ENCODE data around the gene LARP4. TPM values are rescaled to one million over a fixed set of nuclear protein-coding genes. Genes with fewer than 3 reads are reported as not detected.
"Not testable (repeated sequence)": the region's sequence is repeated elsewhere in the genome, so short reads cannot be mapped to it uniquely, and the experiment has no call there.

The LARP4 gene
- total RNA-seq, 1 experiment from 2014 or later, result 92.7 TPM

- peak; percentile 41; the same call in 1 of the 2 replicates for ATAC-seq
- H3K4me3 ChIP-seq (ENCODE audit: low read depth in 2 of 2, low read length in 2 of 2), result no peak overlapping the region
- POLR2A ChIA-PET, result interaction anchor here (0.7 kb wide), 1 partner anchor 688 kb away, joined by 4 read pairs; no protein-coding TSS in a partner anchor
Observed at GRCh38 chr12:50483488-50483887, 82.8 kb downstream of the LARP4 start.

GRCh38 chr12:50488801-50489200 lies 88.1 kb downstream of the LARP4 start:
- H3K9me3 ChIP-seq (ENCODE audit: control insufficient read depth, insufficient read depth, low read depth, low read length), result peaks cover 4% of the 10 kb centered on the region; the same call in 1 of the 2 replicates
- TF ChIP-seq CTCF (IDR thresholded peaks at IDR 0.05) (no peak), SIN3A (IDR thresholded peaks at IDR 0.05; ENCODE audit: borderline replicate concordance, insufficient read depth, low read depth, low read length) (no peak), REST (IDR thresholded peaks at IDR 0.05; ENCODE audit: insufficient read depth in 1 of 2, low read depth in 2 of 2, low read length in 1 of 2) (no peak), POLR2AphosphoS5 (IDR thresholded peaks at IDR 0.05; ENCODE audit: low read depth, low read length) (no peak), TCF7L2 (IDR thresholded peaks at IDR 0.05; ENCODE audit: low read depth, low read length) (no peak)
- POLR2A ChIA-PET, result no interaction called here
- H3K4me3 ChIP-seq (ENCODE audit: low read depth in 2 of 2, low read length in 2 of 2), result no peak overlapping the region
- in situ Hi-C loops (cut with HindIII; ENCODE audit: low pct_unique_long_range_greater_than_20kb, low sequenced_read_pairs), result no loop called here
- DNase-seq (ENCODE audit: low read depth, low spot score) (no peak), ATAC-seq (no peak)
- CTCF ChIA-PET, result interaction anchor here (0.7 kb wide), 1 partner anchor 37 kb away, joined by 3 read pairs; no protein-coding TSS in a partner anchor
- no peaks in the 10 kb centered on the region for H3K36me3 ChIP-seq (ENCODE audit: control insufficient read depth, insufficient read depth, low read length)
- BruUV-seq (replicated peaks), result no TSS peak
- H3K27ac ChIP-seq (ENCODE audit: low read length), result no peak overlapping the region
- H3K27me3 ChIP-seq (ENCODE audit: control insufficient read depth, insufficient read depth, low read length), result no peaks in the 10 kb centered on the region
- H3K4me1 ChIP-seq (ENCODE audit: control insufficient read depth, insufficient read depth, low read length), result no peaks in the 10 kb centered on the region
- intact Hi-C loops (cut with micrococcal nuclease; ENCODE audit: unreplicated experiment), result no loop called here

More at GRCh38 chr12:50483488-50483887, 82.8 kb downstream of the LARP4 start:
- Histone ChIP-seq H3K4me1 (ENCODE audit: control insufficient read depth, insufficient read depth, low read length) (no peaks in the 10 kb centered on the region), H3K36me3 (ENCODE audit: control insufficient read depth, insufficient read depth, low read length) (no peaks in the 10 kb centered on the region; the same call in 1 of the 2 replicates), H3K27ac (ENCODE audit: low read length) (no peak overlapping the region), H3K27me3 (ENCODE audit: control insufficient read depth, insufficient read depth, low read length) (no peaks in the 10 kb centered on the region), H3K9me3 (ENCODE audit: control insufficient read depth, insufficient read depth, low read depth, low read length) (no peaks in the 10 kb centered on the region)
- intact Hi-C loops (cut with micrococcal nuclease; ENCODE audit: unreplicated experiment), result no loop called here
- no peak for DNase-seq (ENCODE audit: low read depth, low spot score)
- no TSS peak for BruUV-seq (replicated peaks)
- CTCF ChIA-PET, result interaction anchor here (0.8 kb wide), 1 partner anchor 21 kb away, joined by 6 read pairs; no protein-coding TSS in a partner anchor
- no peak for TF ChIP-seq SIN3A (IDR thresholded peaks at IDR 0.05; ENCODE audit: borderline replicate concordance, insufficient read depth, low read depth, low read length)
- TF ChIP-seq TCF7L2 (IDR thresholded peaks at IDR 0.05; ENCODE audit: low read depth, low read length), result no peak
- no peak for TF ChIP-seq REST (IDR thresholded peaks at IDR 0.05; ENCODE audit: insufficient read depth in 1 of 2, low read depth in 2 of 2, low read length in 1 of 2)
- TF ChIP-seq POLR2AphosphoS5 (IDR thresholded peaks at IDR 0.05; ENCODE audit: low read depth, low read length), result no peak; the same call in 1 of the 2 replicates
- no peak for TF ChIP-seq CTCF (IDR thresholded peaks at IDR 0.05)
- in situ Hi-C loops (cut with HindIII; ENCODE audit: low pct_unique_long_range_greater_than_20kb, low sequenced_read_pairs), result no loop called here

- BruUV-seq (replicated peaks); H3K4me1 ChIP-seq (ENCODE audit: control insufficient read depth, insufficient read depth, low read length); H3K27me3 ChIP-seq (ENCODE audit: control insufficient read depth, insufficient read depth, low read length); intact Hi-C loops (cut with micrococcal nuclease; ENCODE audit: unreplicated experiment); H3K27ac ChIP-seq (ENCODE audit: low read length); ATAC-seq; DNase-seq (ENCODE audit: low read depth, low spot score); H3K36me3 ChIP-seq (ENCODE audit: control insufficient read depth, insufficient read depth, low read length); H3K4me3 ChIP-seq (ENCODE audit: low read depth in 2 of 2, low read length in 2 of 2); in situ Hi-C loops (cut with HindIII; ENCODE audit: low pct_unique_long_range_greater_than_20kb, low sequenced_read_pairs); H3K9me3 ChIP-seq (ENCODE audit: control insufficient read depth, insufficient read depth, low read depth, low read length); CTCF ChIA-PET: not testable (repeated sequence)
- POLR2A ChIA-PET, result interaction anchor here (0.6 kb wide), 1 partner anchor 1373 kb away, joined by 4 read pairs; no protein-coding TSS in a partner anchor
Observed at GRCh38 chr12:50498119-50498518, 97.4 kb downstream of the LARP4 start.
